GM18867 (cell line): ENCODE data around the gene SLIT1.

ENCODE experiments used
- ATAC-seq: cut with Tn5 transposase; IDR thresholded peaks from one replicate; pipeline ENCODE4 v1.9.1; 2021; ENCODE audit warnings: mild to moderate bottlenecking, moderate library complexity; ENCODE audit not compliant: unreplicated experiment

The SLIT1 gene

GRCh38 chr10:97007417-97007816 lies 178.3 kb downstream of the SLIT1 start:
- no peak for ATAC-seq

DNA sequence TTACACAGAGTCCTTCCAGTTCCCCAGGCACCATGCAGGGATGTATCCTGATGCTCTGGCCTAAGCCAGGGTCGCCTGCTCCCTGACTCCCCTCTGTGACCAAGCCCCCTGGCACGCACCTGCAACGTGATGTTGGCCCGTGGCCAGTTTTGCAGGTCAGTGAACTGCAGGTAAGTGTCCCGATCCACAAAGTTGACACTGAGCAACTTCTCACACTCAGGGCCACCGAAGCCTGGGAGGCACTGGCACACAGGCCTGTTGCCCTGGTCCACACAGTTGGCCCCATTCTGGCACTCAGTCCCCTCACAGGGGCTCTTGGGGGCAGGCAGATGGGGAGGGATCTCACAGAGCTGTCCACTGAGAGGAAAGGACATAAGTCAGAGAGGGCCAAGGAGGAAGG lies 179.4 kb downstream of the SLIT1 start:
- no peak for ATAC-seq

DNA sequence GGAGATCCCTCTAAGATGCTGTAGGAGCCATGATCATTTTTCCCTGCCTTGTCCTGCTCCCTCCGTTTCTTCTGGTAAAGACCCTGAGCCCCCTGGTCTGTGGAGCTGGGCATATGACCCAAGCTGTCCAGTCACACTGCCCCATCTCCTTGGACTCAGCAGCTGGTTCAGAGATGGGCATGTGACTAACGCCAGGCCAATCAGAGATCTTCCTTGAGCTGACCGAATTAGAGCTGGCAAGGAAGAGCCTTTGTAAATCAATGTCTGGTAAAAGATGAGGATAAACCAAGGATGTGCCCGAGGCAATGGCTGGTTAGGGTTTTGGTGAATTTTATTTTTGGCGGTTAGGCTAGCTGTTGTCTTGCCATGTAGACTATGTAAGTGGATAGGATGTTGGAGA lies 180.4 kb downstream of the SLIT1 start:
- no peak for ATAC-seq

DNA sequence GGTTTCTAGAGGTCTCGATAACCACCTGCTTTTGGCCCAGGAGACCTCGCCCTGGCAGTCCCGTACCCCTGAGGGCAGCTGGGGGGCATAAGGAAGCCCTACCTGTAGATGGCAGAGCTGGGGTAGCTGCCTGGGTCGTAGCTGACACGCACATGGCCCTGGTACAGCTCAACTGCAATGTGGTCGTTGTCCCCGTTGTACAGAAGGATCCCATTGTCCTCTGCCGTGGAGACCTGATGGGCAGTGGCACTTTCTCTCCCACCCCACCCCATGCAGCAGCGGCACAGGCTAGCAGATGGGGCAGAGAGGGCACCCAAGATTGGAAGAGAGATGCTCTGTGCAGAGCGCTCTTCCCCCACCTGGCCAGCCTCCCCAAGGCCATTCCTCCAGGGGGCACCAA lies 181.2 kb downstream of the SLIT1 start:
- ATAC-seq = no peak

DNA sequence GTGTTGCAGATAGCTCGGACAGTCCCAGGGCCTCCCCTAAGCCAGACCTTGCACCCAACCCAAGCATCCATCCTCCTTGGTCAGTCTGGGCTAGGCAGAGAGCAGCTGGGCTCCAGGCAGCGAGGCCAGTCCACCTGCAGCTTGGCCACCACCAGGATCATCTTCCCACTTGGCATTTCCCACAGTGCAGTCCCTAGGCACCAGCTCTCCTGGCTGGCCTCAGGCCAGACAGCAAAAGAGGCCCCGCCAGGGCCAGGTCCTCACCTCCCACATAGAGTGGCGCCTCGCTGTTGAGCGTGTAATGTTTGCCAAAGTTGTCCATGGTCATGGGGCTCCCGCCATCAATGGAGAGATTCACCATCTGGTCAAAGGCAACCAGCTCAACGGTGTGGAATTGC lies 182.0 kb downstream of the SLIT1 start:
- no peak for ATAC-seq

- ATAC-seq = no peak
Observed at GRCh38 chr10:97003151-97003803, 182.5 kb downstream of the SLIT1 start.

DNA sequence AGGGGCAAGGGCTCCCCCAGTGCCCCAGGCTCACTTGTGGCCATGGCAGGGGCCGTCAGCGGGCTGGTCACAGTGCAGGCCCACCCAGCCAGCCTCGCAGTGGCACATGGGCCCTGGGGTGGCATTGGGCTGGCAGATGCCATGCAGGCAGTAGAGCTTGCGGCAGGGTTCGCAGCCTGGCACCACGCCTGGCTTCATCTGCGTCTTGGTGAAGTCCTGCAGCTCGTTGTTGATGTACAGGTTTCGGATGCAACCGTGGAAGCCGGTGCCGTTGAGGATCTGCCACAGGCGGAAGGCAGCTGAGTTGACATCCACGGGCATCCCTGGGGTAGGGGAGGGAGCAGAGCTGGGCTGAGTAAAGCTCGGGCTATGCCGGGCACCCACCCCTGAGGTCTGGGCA lies 183.1 kb downstream of the SLIT1 start:
- ATAC-seq = no peak

- no peak for ATAC-seq
Observed at GRCh38 chr10:97001183-97001991, 184.4 kb downstream of the SLIT1 start.

GRCh38 chr10:97000487-97001182 lies 185.1 kb downstream of the SLIT1 start:
- no peak for ATAC-seq

DNA sequence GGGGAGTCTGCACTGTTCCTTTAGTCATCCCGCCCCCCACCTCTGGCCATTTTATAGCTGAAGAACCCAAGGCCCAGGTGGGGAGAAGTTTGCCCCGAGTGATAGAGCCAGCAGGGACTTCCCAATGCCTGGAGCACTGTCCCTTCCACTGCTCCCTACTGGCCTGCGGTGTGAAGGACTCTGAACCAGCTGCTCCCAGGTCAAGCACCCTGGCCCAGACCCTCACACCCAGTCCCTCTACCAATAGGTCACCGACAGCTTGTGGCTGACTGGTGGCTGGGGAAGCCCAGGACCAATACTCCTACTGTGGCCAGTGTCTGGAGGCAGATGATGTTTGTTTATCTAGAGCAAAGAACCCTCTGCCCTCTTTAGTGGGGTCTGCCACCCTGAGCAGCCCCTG lies 185.8 kb downstream of the SLIT1 start:
- no peak for ATAC-seq

GRCh38 chr10:96999337-96999736 lies 186.4 kb downstream of the SLIT1 start:
- no peak for ATAC-seq

DNA sequence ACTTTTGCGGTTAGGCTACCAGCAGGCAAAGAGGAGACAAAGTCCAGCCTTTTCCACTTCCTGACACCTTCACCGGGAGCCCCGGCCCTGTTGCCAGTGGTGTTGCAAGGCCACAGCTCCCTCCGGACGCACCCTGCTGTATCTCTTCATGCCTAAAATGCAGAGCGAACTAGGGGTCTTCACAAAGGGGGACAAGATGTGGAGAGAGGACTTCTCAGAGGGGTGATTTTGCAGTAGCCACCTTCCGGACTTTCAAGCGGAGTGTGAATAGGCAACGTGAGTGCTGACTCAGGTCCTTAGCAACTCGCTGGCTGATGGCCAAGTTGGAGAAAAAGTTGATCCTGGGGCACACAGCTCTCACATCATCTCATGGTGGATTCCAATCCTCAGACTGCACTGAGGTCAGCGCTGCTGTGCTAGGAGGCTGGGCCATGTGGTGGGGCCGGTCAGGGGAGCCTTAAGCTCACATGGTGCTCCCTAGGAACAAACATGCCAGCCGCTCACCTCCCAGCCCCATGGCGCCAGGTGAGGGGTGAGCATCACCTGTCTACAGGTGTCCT lies 187.3 kb downstream of the SLIT1 start:
- no peak for ATAC-seq

DNA sequence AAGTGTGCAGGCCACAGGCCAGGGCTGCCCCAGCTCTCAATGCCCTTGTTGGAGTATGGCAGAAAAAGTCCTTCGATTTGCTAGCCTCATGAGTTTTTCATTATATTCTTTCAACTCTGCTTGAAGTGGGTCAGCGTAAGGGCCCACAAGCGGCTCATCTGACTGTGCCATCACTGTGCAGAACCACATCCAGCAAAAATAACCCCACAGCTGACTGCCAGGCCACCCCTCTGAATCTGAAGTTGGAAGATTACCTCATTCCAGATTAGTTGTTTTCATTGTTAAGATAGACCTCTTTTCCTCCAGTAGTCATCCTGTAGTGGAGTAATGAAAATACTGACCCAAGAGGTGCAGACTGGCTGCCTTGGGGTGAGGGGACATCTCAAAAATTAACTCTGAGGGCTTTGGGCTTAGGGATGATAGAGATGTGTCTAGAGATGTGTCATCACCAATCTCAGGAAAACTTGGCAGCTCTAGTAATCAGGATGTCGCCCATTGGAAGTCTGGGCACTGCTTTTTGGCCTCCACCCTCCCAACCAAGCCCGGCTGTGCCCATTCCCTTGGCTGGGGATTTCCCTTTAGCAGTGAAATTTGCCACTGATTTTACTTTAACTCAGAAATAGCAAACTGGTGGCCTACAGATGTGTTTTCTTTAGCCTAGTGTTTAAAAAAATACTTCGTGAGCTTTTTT lies 189.3 kb downstream of the SLIT1 start:
- no peak for ATAC-seq

GRCh38 chr10:96995851-96996250 lies 189.9 kb downstream of the SLIT1 start:
- no peak for ATAC-seq

DNA sequence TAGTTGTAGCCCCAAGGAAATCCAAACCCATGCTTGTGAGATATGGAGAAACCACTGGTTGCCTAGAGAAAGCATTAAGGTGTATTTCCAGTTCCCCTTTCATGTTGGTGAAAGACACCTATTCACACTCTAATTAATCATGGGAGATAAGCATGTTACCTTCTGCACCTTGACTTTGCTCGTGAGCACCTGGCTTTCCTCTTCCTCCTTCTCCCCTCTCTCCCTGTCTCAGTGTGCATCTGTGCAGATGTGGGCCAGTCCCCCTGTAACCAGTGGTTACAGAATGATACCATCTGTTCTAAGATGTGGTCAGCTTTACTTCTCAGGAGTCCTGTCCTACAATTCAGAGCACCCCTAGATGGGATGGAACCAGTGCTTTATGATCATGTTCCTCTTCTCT lies 193.0 kb downstream of the SLIT1 start:
- peak; percentile 51 for ATAC-seq

DNA sequence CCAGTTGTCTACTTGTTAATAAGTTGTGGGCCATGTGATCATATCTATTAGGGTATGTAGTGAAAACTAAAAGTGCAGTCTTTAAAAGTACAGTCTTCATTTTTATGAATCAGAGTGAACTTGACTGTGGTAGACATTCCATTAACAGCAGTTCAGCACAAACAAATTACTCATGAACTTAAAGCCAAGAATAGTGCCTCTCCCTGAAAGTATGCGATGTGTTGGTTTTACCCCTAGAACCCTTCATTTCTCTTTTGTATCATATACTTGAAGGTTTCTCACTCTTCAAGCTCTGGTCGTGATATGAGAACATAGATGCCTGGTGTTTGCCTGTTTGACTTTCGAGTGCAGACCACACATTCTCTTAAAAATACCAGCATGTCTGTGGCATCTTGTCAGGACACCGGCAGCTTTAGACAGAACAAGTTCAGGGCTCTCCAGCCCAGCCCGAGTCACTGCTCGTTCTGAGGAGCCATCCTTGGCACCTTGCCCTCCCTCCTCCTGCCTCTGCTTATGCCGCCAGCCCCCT lies 194.4 kb downstream of the SLIT1 start:
- peak; percentile 55 for ATAC-seq

GRCh38 chr10:96988426-96988825 lies 197.3 kb downstream of the SLIT1 start:
- no peak for ATAC-seq

GRCh38 chr10:96987842-96988175 lies 197.9 kb downstream of the SLIT1 start:
- no peak for ATAC-seq

DNA sequence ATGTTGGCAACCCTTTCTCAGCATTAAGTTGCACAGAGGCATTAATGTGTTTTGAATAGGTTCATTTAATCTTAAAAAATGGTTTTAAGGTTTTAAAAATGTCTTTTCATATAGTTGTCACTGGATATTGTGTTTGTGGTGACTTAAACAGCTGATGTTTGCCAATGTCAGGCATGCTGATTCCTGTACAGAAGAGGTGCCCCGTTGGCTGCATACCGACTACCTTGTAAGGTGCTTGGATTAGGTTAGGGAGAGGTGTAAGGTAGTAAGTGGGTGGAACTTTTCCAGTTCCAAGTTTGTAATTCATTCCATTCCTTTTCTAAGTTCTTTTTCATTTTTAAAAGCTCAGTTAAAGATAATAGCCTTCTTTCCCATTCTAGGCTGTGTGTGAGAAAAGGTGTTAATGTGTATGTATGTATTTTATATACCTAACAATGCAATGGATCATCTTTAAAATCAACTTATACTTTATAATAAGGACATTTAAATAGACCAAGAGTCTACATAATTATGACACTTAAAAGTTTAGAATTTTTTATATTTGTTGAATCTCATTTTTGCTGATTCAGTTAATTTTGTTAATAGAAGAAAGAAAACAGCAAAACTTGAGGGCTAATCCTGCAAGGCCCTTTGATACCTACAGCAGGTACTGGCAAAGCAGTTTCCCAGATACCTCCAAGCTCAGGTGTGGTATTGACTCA lies 198.5 kb downstream of the SLIT1 start:
- no peak for ATAC-seq

GRCh38 chr10:96986200-96986856 lies 199.4 kb downstream of the SLIT1 start:
- ATAC-seq = no peak
